IMR-90 (cell line): Measurements from ENCODE around the gene COL6A3.

Source experiments
- BHLHE40 ChIP-seq: fragments of 150-350 bp; IDR thresholded peaks from 2 replicates; pipeline ENCODE4 v1.6.1; 2016; ENCODE audit warnings: mild to moderate bottlenecking, low read depth, low read length
- CEBPB ChIP-seq: IDR thresholded peaks from 2 replicates; pipeline ENCODE4 v1.6.1; 2012; ENCODE audit warnings: low read depth, low read length, improper control_type of control experiment
- ELK1 ChIP-seq: fragments of 150-350 bp; IDR thresholded peaks from 2 replicates; pipeline ENCODE4 v1.6.1; 2016; ENCODE audit warnings: low read depth, mild to moderate bottlenecking, low read length, moderate library complexity, borderline replicate concordance
- FOS ChIP-seq: fragments of 150-350 bp; IDR thresholded peaks from 2 replicates; pipeline ENCODE4 v1.6.1; 2016; ENCODE audit warnings: low read depth, low read length
- MAFK ChIP-seq: IDR thresholded peaks from 2 replicates; pipeline ENCODE4 v1.6.1; 2012; ENCODE audit warnings: low read depth, low read length, improper control_type of control experiment
- MAZ ChIP-seq: IDR thresholded peaks from 2 replicates; pipeline ENCODE4 v1.6.1; 2012; ENCODE audit warnings: low read depth, mild to moderate bottlenecking, low read length, improper control_type of control experiment, moderate library complexity, borderline replicate concordance
- MXI1 ChIP-seq: IDR thresholded peaks from 2 replicates; pipeline ENCODE4 v1.6.1; 2012; ENCODE audit warnings: low read depth, mild to moderate bottlenecking, low read length, moderate library complexity, borderline replicate concordance
- POLR2A ChIP-seq: IDR thresholded peaks from 2 replicates; pipeline ENCODE4 v1.6.1; 2012; ENCODE audit warnings: mild to moderate bottlenecking, low read depth, low read length
- RAD21 ChIP-seq: IDR thresholded peaks from 2 replicates; pipeline ENCODE4 v1.6.1; 2012; ENCODE audit warnings: low read length, improper control_type of control experiment
- RCOR1 ChIP-seq: IDR thresholded peaks from 2 replicates; pipeline ENCODE4 v1.6.1; 2012; ENCODE audit warnings: mild to moderate bottlenecking, low read length, improper control_type of control experiment; ENCODE audit not compliant: insufficient replicate concordance
- RFX5 ChIP-seq: IDR thresholded peaks from 2 replicates; pipeline ENCODE4 v1.8.0; 2012; ENCODE audit warnings: low read depth, mild to moderate bottlenecking, low read length, moderate library complexity
- SMC3 ChIP-seq: fragments of 150-350 bp; IDR thresholded peaks from 2 replicates; pipeline ENCODE4 v1.6.1; 2016; ENCODE audit warnings: low read depth, mild to moderate bottlenecking, antibody characterized with exemption, low read length, moderate library complexity
- USF2 ChIP-seq: fragments of 150-350 bp; IDR thresholded peaks from 2 replicates; pipeline ENCODE4 v1.6.1; 2017; ENCODE audit warnings: mild to moderate bottlenecking, antibody characterized with exemption, low read length, low read depth
- TF ChIP-seq, protein P1 (sequence below): conservative IDR thresholded peaks from 2 replicates; pipeline ENCODE4 v1.5.1; 2012; ENCODE audit warnings: mild to moderate bottlenecking, low read depth, low read length, improper control_type of control experiment

GRCh38 chr2:237388036-237388435 lies 25.9 kb downstream of the COL6A3 start:
- TF ChIP-seq, protein P1, sequence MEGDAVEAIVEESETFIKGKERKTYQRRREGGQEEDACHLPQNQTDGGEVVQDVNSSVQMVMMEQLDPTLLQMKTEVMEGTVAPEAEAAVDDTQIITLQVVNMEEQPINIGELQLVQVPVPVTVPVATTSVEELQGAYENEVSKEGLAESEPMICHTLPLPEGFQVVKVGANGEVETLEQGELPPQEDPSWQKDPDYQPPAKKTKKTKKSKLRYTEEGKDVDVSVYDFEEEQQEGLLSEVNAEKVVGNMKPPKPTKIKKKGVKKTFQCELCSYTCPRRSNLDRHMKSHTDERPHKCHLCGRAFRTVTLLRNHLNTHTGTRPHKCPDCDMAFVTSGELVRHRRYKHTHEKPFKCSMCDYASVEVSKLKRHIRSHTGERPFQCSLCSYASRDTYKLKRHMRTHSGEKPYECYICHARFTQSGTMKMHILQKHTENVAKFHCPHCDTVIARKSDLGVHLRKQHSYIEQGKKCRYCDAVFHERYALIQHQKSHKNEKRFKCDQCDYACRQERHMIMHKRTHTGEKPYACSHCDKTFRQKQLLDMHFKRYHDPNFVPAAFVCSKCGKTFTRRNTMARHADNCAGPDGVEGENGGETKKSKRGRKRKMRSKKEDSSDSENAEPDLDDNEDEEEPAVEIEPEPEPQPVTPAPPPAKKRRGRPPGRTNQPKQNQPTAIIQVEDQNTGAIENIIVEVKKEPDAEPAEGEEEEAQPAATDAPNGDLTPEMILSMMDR: no peak
- TF ChIP-seq RAD21: no peak
- no peak for TF ChIP-seq SMC3
- TF ChIP-seq CEBPB: no peak
- no peak; the same call in 1 of the 2 replicates for TF ChIP-seq POLR2A
- TF ChIP-seq BHLHE40: no peak
- no peak for TF ChIP-seq USF2
- TF ChIP-seq ELK1: no peak
- no peak for TF ChIP-seq RFX5
- TF ChIP-seq FOS: no peak
- no peak for TF ChIP-seq MAFK
- TF ChIP-seq RCOR1: no peak
- TF ChIP-seq MAZ: no peak
- no peak for TF ChIP-seq MXI1
